Stimulated activated CD4-positive, alpha-beta T cell treated with anti-CD3 and anti-CD28 coated beads, Interleukin-12 subunit alpha, Interleukin-12 subunit beta, amount 100 ng/mL, for 48 hours (primary cell): Measurements from ENCODE around the gene HNRNPAB.
A peak's percentile ranks its signal among the peaks of the same experiment; 100 is the strongest.
"Not testable (repeated sequence)": the region's sequence is repeated elsewhere in the genome, so short reads cannot be mapped to it uniquely, and the experiment has no call there.

Experiments
- DNase-seq, 3 donors: peaks; one replicate each; pipeline ENCODE4 v3.0.0-alpha.2; 2020; ENCODE audit warnings: low read depth in 2 of 3, low spot score in 1 of 3

Gene HNRNPAB

DNA sequence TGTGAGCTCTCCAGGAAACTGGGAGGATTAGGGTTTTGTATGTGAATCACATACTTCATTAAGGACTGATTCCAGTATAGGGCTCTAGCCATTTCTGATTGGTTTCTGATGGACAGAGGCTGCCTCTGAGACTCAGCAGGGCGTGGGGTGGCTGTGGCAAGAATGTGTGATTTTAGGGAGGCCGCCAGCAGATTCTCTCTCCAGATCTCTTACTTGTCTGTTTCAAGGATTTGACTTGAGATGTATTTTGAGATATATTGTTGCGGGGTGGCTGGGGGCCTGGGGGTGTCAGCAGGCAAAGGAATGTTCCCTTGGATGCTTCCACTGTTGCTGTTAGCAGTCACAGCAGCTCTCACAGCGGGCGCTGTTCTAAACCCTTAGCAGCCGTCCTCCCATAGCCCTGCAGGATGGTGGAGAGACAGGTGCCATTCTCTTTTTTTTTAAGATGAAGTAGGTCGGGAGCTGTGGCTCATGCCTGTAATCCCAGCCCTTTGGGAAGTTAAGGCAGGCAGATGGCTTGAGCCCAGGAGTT, 8.0 kb upstream of the HNRNPAB start:
- no peak for DNase-seq

- no peak for DNase-seq
Observed at GRCh38 chr5:178196986-178197385, 7.3 kb upstream of the HNRNPAB start.

DNA sequence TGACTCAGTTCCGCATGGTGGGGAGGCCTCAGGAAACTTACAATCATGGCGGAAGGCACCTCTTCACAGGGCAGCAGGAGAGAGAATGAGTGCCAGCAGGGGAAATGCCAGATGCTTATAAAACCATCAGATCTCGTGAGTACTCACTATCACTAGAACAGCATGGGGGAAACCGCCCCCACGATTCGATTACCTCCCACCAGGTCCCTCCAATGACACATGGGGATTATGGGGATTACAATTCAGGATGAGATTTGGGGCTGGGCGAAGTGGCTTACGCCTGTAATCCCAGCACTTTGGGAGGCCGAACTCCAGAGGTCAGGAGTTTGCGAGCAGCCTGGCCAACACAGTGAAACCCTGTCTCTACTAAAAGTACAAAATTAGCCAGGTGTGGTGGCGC, 6.2 kb upstream of the HNRNPAB start:
- DNase-seq: not testable (repeated sequence)

GRCh38 chr5:178198706-178199105, 5.6 kb upstream of the HNRNPAB start:
- no peak for DNase-seq

DNA sequence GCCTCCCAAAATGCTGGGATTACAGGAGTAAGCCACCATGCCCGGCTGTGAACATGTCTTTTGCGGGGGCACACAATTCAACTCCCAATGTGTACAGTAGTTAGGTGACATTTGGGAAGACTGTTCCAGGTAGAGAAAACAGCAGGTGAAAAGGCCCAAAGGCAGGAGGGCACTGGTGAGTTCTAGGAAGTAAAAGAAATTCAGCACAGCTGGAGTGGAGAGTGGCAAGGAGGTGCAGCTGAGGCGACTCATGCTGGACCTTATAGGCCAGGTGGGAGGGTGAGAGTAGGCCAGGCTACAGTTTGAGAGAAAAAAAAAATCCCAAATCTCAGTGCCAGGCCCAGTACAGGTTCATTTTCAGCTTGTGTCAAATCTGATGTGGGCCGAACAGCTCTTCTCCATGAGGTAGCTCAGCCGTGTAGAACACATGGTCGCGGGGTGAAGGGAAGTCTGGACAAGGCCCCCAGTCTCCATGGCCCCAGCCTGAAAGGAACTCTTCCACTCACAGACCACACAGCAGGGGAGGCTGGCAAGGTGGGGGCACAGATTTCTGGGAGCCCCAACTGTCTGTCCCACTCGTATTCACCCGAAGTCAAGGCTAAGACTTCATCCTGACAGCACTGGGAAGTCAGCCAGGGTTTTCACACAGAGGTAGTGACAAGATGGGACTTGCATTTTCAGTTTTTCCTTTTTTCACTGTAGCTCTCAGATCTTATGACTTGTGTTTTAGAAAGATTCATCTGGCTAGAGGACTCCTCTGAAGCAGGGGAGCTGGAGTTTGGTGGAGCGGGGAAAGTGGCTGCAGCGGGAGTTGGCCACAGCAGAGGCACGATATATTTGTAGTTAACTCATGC, 4.5 kb upstream of the HNRNPAB start:
- DNase-seq: no peak

DNA sequence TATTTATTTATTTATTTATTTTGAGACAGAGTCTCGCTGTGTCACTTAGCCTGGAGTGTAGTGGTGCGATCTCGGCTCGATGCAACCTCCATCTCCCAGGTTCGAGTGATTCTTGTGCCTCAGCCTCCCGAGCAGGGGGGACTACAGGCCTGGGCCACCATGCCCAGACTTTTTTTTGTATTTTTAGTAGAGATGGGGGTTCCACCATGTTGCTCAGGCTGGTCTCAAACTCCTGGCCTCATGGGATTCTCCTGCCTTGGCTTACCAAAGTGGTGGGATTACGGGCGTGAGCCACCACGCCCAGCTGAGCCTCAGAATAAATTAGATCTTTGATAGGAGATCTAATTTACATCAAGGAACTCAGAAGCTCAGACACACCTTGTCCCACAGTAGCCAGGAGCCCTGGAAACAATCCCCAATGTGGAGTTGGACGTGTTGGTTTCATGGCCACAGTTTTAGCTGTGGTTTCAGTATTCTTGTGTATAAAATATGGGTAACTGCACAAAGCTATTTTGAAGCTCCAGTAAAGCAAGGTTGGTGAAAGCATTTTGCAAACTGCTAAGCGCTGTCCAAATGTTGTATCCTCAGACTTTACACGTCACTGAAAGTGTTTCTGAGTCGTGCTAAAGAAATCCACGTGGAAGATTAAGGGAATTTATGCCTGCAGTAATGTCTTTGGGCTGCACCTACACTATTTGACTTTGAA, 3.0 kb upstream of the HNRNPAB start:
- DNase-seq: no peak

DNA sequence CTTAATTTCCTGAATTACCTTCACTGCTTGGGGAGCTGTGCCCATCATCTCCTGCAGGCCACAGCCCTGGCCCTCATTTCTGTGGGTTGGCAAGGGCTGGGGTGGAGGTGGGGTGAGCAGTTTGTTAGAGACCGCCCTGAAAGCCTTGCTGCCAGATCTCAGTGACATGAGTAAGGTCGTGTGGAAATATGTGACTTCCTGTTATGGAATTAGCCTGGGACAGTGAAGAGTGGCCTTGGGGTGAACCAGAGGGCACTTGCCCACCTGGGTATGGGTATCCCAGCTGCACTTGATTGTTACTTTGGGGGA, 2.5 kb upstream of the HNRNPAB start:
- DNase-seq: no peak

GRCh38 chr5:178202541-178202940, 1.8 kb upstream of the HNRNPAB start:
- DNase-seq: no peak

DNA sequence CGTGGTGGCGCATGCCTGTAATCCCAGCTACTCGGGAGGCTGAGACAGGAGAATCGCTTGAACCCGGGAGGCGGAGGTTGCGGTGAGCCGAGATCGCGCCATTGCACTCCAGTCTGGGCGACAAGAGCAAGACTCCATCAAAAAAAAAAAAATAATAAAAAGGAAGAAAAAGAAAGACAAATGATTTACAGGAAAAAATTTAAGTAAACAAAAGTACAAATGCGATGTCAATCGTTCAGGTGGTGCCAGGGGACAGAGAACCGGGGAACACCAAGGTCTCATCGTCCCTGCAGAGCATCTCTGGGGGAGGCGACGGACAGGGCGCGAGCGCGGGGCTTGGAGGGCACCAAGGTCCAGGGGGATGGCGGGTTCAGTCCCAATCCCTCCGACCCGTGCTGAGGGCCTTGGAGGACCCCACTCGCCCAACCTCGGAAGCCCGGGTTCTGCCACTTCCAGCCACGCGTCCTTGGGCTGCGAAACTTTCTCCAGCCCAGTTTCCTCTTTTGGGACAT, 607 bp upstream of the HNRNPAB start:
- no peak for DNase-seq

GRCh38 chr5:178204935-178205748, 809 bp downstream of the HNRNPAB start:
- DNase-seq: peak; percentile 65 to 78 (median 67)

DNA sequence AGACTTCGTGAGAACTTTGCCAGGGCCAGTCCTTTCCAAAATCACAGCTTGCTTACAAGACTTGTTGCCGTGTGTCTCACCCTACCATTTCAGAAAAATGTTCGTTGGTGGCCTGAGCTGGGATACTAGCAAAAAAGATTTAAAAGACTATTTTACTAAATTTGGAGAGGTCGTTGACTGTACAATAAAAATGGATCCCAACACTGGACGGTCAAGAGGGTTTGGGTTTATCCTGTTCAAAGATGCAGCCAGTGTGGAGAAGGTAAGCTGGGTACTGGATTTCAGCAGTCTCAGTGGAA, 1.4 kb downstream of the HNRNPAB start:
- DNase-seq: no peak

GRCh38 chr5:178206166-178207101, 2.1 kb downstream of the HNRNPAB start:
- no peak for DNase-seq

- DNase-seq: no peak
Observed at GRCh38 chr5:178207183-178207916, 3.0 kb downstream of the HNRNPAB start.

- no peak for DNase-seq
Observed at GRCh38 chr5:178207917-178208280, 3.6 kb downstream of the HNRNPAB start.

DNA sequence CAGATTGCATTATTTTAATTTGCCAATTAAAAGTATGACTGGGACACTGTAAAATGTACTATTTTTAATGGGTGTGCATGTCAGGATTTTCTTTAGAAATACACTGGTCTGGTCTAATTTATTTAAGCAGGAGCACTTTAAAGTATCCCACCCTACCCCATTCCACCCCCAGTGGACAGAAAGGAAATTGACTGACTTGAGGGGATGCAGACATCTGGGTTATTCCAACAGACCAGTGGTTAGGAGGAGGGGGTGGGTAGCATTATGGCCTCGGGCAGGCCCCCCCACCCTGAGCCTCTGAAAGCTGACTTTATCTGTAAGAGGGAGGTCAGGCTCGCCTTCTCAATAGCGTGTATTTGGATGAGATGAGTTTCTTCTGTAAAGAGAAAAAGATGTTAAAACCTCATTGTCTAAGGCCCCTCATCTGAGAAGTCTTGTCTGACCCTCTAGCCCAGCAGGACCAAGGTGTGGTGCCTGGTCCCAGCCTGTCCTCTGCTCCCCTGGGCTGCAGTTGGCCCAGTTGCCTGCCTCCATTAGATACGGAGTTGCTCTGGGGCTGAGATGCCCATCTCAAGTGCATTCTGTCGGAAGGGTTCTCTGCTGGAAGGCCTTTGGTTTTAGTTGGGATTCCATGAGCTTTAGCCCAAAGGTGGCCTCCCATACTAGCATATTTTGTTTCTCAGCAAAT, 4.4 kb downstream of the HNRNPAB start:
- no peak for DNase-seq

GRCh38 chr5:178209334-178210072, 5.2 kb downstream of the HNRNPAB start:
- DNase-seq: no peak

GRCh38 chr5:178210073-178210535, 5.8 kb downstream of the HNRNPAB start:
- DNase-seq: no peak

GRCh38 chr5:178210686-178211085, 6.4 kb downstream of the HNRNPAB start:
- DNase-seq: no peak
